NCI-H2107 treated with DMSO at 0.1 percent for 48 hours (cell line): ENCODE results near the gene MIPOL1.
"Not testable (repeated sequence)": the region's sequence is repeated elsewhere in the genome, so short reads cannot be mapped to it uniquely, and the experiment has no call there.

ENCODE experiments used
- DNase-seq: peaks from one replicate; lab custom pipeline; 2025; ENCODE audit not compliant: unreplicated experiment; lab: John Stamatoyannopoulos, UW

The MIPOL1 gene

DNA sequence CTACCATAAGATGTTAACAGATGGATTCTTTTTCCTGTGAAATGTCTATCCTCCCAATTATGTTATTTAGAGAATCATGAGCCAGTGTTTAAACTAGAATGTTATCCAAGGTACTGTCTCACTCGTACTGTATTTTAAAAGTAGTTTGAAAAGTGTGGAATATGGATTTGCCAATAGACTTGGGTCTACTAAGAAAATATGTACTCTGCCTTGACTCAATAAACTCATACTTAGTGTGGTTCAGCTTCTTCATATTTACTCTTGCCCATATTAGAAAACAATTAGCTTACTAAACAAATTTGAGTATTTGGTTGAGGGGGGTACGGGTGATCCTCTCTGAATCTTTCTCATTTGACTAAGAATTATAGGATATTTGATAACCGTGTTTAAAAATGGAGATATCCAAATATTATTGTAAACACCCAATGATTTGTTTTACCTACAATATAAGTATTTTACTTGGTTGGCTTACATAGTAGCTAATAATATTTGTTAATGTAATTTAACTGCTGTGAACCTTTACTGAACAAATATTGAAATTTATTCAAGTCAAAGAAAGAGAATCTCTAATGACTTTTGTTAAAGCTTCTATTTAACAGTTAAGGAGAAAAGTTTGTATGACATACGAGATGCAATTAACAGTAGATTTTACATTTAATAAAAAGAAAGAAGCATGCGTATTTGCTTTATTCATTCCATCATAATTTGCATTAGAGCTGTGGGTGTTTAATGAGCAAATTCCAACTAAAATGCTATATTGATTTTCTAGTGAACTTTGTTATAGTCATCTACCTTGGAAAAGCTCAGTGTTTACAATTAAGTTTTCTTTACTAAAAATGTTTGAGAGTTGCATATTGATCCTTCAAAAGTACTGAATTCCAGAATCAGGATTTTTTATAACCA lies 81.2 kb downstream of the MIPOL1 start:
- no peak for DNase-seq

DNA sequence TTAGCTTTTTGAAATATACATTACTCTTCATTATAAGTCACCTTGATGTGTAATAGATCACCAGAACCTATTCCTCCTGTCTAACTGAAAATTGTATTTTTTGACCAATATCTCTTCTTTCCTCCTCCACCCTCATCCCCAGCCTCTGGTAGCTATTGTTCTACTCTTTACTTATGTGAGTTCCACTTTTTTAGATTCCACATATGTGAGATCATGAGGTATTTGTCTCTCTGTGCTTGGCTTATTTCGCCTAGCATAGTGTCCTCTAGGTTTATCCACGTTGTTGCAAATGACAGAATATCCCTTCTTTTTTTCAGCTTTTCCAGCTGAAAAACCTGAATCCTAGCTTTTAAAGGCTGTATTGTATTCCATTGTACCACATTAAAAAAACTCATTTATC lies 82.1 kb downstream of the MIPOL1 start:
- DNase-seq: no peak

DNA sequence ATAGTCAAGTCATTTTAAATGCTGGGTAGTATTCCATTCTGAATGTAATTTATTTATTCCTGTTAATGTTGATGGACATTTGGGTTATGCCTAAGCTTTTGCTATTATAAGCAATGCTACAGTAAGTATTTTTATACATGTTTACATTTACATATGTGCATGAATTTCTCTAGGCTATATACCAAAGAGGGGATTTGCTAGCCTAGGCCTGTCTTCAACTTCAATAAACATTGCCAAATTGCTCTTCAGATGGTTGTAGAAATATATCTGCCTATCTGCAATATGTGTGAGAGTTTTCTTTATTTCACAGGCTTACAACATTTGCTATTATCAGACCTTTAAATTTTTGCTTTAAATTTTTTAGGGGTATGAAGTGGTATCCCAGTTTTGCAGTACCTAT lies 87.0 kb downstream of the MIPOL1 start:
- no peak for DNase-seq

DNA sequence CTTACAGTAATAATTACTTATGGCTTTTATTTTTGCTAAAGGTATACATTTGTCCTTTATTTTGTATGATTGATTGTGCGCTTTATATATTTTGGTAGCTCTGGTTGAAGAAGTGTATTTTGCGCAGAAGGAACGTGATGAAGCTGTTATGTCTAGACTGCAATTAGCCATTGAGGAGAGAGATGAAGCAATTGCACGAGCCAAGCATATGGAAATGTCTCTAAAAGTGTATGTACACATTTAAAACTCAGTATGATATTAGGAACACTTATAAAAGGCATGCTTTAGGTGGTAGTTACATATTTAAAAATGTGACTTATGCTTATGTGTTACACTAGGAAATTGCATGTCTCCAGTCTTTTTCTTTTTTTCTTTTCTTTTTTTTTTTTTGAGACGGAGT lies 87.5 kb downstream of the MIPOL1 start:
- no peak for DNase-seq

DNA sequence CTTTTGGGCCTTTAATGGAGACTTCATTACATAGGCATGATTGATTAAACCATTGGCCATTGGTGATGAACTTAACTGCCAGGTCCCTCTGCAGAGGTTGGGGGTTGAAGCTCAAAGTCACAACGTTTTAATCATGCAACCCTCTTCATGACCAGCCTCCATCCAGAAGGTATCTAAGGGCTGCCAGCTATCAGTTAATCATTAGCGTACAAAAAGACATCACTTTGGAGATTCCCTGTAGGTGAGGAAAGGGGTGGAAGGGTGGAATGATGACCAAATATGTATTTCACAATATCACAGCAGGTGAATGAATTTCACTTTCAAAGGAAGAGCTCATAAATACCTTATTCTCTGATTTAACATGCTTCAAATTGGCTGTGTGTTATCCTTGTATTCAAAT lies 92.0 kb downstream of the MIPOL1 start:
- no peak for DNase-seq

DNA sequence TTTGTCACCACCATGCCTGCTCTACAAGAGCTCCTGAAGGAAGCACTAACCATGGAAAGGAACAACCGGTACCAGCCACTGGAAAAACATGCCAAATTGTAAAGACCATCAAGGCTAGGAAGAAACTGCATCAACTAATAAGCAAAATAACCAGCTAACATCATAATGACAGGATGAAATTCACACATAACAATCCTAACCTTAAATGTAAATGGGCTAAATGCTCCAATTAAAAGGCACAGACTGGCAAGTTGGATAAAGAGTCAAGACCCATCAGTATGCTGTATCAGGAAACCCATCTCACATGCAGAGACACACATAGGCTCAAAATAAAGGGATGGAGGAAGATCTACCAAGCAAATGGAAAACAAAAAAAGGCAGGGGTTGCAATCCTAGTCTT lies 97.5 kb downstream of the MIPOL1 start:
- not testable (repeated sequence) for DNase-seq

DNA sequence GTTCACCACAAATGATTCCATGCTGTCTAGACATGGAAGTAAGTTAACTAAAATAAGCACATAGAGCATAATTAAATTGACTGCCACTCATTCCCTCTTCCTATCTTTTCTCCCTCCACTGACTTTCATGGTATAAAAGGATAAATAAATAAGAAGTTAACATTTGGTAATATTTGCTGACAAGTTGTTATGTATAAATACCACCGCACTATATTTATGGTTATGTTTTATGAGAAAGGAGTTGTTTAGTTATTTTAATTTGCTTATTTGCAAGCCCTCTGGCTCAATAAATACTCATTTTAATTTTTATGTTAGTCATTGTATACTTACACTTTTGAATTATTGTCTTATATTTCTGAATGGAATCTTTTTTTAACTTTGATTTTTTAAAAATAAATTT lies 113.5 kb downstream of the MIPOL1 start:
- DNase-seq: no peak

DNA sequence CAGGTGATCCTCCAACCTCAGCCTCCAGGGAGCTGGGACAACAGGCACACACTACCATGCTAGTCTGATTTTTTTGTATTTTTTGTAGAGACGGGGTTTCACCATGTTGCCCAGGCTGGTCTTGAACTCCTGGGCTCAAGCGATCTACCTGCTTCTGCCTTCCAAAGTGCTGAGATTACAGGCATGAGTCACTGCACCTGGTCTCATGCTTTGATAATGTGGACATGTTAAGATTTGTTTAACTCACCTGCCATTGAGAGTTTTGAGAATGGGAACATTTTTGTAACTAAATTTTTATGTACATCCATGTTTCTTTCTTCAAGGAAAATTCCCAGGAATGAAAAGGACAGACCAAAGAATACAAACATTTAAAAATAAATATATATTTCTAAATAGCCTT lies 121.2 kb downstream of the MIPOL1 start:
- DNase-seq: no peak

DNA sequence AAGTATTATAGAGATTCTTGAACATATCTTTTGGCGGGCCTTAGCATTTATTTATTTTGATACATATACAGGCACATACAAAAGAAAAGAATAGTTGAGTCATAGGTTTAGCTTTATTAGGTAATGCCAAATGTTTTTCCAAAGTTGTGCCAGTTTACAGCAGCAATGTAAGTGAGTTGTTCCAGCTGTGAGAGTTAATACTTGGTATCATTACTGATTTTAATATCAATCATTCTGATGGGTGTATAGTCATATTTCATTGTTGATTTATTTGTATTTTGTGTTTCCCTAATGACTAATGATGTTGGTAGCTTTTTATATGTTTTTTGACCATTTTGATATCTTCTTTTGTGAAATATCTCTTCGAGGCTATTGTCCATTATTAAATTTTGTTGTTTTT lies 122.4 kb downstream of the MIPOL1 start:
- DNase-seq: no peak

DNA sequence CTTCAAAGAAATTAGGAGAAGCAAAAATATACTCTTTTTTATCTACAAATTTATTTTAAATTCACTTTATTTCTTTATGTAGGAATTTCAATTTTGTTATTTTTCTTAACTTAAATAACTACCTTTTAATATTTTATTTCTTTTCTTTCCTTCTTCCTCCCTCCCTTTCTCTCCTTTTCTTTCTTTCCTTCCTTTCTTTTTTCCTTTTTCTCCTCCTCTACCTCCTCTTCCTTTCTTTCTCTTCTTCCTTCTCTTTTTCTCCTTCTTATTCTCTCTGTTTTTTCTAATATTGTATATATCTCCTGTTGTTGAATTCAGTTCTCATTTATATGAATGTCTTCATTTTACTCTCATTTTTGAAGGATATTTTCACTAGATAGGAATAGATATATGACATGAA lies 127.6 kb downstream of the MIPOL1 start:
- no peak for DNase-seq

DNA sequence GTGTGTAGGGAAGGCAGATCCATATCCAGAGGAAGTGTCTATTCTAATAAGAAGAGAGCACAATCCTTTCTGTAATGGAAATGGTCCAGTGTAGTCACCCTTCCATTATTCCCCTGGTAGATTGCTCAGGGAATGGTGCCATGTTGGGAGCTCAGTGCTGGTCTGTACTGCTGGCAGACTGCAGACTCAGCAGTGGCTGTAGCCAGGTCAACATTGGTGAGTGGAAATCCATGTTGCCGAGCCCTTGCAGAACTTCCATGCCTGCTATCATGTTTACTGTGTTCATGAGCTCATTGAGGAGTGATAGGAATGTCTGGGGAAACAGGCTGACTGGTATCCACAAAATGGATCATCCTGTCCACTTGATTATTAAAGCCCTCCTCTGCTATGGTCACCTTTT lies 128.7 kb downstream of the MIPOL1 start:
- no peak for DNase-seq

DNA sequence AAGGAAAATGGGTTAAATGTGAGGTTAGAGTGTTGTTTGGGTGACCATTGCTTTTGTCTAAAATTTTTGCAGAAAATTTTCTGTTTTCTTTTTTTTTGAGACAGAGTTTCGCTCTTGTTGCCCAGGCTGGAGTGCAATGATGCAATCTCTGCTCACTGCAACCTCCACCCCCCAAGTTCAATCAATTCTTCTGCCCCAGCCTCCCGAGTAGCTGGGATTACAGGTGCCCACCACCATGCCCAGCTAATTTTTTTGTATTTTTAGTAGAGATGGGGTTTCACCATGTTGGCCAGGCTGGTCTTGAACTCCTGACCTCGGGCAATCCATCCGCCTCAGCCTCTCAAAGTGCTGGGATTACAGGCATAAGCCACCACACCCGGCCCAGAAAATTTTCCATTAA lies 130.2 kb downstream of the MIPOL1 start:
- DNase-seq: not testable (repeated sequence)

DNA sequence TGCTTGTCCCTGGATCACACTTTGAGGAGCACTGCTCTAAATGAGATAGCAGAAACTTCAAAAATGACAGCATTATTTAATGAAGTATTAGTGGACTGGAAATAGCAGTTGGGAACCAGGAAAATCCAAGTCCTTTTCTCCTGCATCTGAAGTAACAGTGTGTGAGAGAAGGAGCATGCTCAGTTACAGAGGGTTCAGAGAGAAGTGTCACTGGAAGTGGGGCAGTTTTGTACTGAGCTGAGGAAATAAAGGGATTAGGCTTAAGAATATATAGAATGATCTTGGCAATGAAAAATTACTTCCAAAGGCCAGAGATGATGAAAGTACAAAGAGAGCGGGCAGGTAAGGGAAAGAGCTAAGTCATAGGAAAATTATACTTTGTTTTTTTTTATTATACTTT lies 130.9 kb downstream of the MIPOL1 start:
- DNase-seq: no peak

DNA sequence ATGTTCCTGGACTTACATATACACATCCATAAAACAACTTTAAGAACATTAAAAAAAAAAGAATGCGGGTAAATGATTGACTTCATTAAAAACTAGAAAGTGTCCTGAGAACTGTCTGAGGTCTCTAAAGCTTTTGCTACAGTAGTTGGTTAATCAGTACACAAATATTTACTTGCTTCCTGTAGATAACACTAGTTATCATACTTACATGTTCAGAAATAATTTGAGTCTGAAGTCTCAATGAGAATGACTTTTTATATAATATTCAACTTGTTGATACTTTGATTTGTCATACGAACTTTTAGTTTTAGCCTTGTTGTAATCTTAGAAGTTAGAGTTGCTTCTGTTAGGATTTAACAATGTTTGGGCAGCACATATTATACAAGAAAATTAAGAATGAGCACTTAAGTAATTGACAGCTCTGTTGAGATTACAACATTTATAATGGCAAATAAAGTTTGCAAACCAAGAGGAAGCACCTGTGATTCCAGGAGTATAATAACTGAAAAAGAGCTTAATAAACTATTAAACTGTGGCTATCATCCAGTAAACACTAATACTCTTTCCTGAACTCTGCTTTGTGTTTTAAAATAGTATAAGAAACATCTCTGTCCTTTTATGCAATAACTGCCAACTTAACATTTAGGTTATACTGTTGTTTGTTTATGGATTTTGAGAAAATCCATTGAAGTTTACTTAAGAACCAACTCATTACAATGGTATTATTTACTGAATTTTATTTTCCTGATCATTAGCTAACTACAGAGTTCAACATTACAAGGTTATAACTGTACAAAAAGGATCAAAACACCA lies 131.7 kb downstream of the MIPOL1 start:
- DNase-seq: no peak

DNA sequence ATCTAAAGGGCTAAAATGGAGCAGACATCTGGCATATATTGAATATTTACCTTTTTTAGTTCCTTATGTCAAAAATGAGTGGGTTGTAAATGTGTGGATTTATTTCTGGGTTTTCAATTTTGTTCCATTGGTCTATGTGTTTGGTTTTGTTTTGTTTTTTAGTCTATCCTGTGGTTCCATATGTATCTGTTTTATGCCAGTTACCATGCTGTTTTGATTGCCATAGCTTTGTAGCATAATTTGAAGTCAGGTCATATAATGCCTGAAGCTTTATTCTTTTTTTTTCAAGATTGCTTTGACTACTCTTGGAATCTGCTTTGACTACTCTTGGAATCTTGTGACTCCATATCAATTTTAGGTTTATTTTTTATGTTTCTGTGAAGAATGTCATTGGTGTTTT lies 133.2 kb downstream of the MIPOL1 start:
- DNase-seq: no peak

DNA sequence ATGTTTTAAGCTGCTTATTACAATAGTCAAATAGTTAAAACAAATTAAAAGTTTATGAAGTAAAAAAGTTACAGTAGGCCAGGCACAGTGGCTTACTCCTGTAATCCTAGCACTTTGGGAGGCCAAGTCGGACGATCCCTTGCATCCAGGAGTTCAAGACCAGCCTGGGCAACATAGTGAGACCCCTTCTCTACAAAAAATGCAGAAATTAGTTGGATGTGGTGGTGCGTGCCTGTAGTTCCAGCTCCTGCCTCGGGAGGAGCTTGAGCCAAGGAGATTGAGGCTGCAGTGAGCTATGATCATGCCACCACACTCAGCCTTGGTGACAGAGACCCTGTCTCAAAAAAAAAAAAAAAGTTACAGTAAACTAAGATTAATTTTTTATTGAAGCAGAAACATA lies 142.6 kb downstream of the MIPOL1 start:
- no peak for DNase-seq

DNA sequence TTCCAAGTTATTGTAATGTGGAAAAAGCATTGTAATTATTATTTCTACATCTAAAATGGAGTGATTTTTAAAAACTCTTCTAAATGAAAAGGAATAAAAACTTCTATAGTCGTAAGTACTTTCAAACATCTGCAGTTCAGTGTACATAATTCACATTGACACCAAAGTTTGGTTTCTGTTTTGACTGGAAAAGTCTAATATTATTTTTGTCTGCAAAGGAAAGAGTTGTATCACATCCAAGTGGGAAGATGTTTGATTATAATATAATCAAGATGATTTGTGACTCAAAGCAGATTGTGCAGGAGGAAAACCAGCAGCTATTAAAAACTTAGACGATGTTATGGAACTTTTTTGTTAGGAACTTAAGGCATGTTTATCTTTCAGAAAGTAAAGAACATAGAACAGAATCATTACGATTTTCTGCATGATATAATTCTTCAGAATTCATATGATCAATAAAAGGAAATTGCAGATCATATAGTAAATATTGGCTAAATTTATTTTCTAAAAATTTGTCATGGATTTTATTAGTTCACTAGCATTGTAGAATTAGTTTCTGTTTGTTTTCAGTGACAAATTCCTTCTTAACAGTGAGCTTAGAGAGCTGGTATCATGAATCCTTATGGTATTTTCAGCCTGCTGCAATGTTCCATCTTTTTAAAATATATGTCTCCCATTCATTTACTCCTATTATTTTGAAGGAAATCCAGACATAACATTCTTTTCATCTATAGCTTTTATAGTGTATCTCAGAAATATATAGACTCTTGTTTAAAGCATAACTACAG lies 145.8 kb downstream of the MIPOL1 start:
- DNase-seq: no peak

DNA sequence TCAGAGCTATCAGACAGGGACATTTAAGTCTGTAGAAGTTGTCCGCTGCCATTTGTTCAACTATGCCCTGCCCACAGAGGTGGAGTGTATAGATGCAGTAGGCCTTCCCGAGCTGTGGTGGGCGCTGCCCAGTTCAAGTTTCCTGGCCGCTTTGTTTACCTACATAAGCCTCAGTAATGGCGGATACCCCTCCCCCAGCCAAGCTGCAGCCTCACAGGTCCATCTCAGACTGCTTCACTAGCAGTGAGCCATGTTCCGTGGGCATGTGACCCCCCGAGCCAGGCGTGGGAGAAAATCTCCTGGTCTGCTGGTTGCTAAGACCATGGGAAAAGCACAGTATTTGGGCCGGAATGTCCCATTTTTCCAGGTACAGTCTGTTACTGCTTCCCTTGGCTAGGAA lies 165.9 kb downstream of the MIPOL1 start:
- DNase-seq: no peak

DNA sequence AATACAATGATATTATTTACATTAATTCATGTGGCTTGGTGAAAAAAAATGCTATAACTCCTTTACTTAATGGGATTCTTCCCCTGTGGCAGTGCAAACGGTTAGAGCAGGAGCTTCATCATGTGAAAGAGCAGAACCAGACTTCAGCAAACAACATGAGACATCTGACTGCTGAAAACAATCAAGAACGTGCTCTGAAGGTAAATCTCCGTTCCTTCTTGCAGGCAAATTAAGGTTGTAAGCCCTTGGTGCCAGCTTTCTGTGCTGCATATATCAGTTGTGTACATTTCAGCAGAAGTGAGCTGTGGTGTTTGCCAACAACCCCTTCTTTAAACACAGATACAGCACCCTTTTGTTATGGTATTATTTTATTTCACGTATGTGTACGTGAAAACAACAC lies 171.7 kb downstream of the MIPOL1 start:
- DNase-seq: peak; percentile 16

DNA sequence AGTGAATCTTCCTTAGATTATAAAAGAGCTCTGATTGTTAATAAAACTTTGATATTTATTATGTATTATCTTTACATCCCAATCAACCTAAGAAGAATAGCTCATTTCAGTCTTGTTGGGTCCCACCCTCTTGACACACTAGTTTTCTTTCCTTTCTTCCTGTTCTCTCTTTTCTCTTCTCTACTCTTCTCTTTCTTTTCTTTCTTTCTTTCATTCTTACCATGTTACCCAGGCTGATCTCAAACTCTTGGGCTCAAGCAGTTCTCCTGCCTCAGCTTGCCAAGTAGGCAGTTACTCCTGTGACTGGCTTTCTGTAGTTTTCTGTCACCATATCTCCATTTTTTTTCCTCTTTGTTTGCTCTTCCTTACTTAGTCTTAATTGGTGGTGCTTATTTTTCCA lies 177.8 kb downstream of the MIPOL1 start:
- DNase-seq: no peak

DNA sequence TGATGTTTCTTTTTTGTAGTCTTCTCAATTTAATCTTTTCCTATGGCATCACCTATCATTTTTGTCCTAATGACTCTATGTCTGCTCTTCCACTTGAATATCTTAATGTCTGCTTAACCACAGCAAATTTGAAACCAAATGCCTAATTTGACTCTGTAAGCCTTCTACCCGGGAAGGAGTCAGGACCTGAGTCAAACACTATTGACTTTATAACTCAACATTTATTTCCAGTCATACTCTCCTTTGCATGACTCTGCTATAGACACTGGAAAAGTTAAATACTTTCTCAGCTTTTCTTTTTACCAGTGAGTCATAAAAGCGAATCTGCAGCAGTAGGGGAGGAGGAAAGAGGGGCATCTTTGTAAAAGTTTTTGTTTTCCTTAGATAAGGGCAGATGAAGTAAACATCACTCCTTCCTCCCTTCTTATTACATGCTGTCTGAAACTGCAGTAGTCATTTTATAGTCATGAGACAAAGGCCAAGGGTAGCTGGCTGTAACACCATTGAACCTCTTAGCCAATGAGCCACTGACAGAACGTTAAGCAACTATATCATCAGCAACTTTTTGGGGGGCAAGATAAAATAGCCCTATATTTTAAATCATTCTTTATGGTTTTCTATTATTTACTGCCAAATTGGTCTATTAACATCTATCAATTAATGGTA lies 179.3 kb downstream of the MIPOL1 start:
- no peak for DNase-seq
